IPS-18c (cell line): Measurements from ENCODE around the gene PDSS2.

Source experiments
- H3K4me3 ChIP-seq: 2 replicates; pipeline ENCODE4 v1.7.0; 2013; ENCODE audit warnings: low read depth, mild to moderate bottlenecking, low read length, moderate library complexity; ENCODE audit not compliant: insufficient read depth
- H3K9me3 ChIP-seq: one replicate; pipeline ENCODE4 v1.6.1; 2013; ENCODE audit warnings: mild to moderate bottlenecking, low read length, moderate library complexity; ENCODE audit not compliant: control insufficient read depth, insufficient read depth

The PDSS2 gene

DNA sequence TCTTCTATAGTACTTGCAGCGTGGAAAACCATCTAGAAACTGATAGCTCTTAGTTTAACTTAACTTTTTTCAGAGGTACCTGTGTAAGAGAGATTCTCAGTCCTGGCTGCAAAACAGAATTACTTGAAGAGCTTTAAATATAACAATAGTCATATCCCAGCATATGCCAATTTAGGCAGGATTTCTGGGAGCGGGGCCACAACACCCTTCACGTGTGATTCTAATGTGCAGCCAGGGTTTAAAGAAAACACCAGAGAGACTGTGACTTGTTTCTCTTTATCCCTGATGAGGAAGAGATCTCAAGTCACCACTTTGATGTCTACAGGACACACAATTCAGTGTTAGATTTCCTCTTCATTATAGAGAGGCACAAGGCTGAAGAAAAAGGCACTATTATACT is 103.7 kb downstream of the PDSS2 start:
- no peaks in the 10 kb centered on the region for H3K9me3 ChIP-seq
- no peak overlapping the region for H3K4me3 ChIP-seq

DNA sequence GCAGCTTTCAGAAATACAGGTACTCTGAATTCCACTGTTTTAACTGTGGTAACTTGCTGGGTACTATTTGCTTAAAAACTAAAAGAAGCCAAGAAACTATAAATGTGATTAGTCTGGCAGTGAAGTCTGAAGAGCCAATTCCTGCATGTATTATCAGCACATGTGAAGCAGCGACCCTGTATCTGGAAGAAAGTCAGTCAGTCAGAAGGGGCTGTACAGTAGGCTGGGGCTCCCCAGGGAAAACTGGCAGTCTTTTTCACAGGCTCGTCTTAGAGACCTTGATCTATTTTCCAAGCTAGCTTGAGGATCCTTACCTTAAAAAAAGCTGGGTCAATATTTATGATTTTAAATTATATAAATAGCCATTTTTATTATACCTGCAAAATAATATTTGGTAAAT is 104.9 kb downstream of the PDSS2 start:
- H3K4me3 ChIP-seq: no peak overlapping the region
- H3K9me3 ChIP-seq: no peaks in the 10 kb centered on the region

DNA sequence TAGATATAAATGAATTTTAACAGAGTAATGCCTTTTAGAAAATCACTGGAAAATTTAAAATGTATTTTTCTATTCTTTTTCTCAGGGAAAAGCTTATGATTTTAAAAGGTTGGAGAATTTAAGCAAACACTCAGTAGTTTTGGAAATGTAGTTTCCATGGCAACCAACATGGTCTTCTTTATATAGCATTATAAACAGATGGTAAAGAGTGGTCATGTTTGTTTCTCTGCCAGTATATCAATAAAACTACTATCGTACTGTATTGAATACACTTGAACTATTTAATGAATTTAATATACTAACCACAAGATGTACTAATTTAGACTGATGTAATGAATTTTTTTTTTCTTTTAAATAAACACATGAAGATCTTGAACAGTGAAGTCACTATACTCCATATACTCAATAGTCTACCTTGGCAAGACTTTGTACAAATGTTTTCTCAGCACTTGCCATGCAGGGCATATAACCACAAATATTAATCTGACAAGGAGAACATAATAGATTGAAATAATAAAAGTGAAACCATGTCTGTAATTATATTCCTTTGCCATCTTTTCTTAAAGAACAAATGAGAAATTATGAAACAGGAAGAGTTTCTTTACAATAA is 105.5 kb downstream of the PDSS2 start:
- no peaks in the 10 kb centered on the region for H3K9me3 ChIP-seq
- H3K4me3 ChIP-seq: no peak overlapping the region

DNA sequence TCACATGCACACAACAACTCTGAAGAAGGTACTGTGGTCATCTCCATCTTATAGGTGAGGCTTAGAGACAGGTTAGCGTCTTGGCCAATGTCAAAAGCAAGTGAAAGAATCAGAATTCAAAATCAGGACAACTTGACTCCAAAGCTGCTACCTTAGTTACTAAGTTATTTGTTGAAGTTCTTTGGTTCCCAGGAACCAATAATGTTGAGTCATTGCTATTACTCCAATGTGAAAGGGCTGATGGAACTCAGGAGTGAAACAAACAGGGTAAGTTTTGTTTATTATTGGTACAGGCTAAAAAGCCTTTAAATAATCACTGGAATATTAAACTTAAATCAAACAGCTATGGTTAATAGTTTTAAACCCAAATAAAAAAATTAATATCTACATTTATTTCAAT is 111.1 kb downstream of the PDSS2 start:
- Histone ChIP-seq H3K9me3 (no peaks in the 10 kb centered on the region), H3K4me3 (no peak overlapping the region)

DNA sequence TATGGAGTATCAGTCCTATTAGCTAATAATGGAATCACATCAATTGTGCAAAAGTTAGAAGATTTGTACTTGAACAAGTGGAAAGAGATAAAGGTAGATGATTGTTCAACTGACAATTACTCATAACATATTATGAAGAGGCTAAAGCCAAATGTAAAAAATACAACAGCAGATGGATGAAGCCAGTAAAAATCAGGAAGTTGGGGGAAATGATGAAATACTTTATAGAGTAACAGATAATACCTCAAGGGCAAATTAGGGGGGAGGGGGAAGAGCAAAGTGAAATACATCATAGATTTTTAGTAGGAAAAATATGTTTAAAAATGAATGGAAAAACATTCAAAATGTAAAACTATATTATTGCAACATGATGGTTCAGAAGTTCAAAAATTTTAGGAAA is 114.0 kb downstream of the PDSS2 start:
- no peaks in the 10 kb centered on the region for H3K9me3 ChIP-seq
- H3K4me3 ChIP-seq: no peak overlapping the region

DNA sequence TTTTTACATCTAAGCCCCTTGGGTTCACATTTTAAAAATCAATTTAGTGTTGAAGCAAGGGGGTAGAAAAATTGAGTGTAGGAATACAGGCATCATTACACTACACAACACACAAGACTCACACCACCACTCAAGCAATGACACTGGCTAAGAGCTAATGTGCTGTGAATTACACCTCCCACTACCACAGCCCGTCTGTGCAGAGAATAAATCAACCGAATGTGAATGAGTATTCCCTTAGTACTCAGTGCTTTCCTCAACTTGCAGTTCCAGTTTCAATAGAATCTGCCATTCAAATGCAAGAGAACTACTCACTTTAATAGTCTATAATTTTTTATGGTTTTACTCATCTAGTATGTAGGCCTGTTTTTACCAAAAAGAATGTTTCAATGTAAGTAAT is 114.4 kb downstream of the PDSS2 start:
- no peak overlapping the region for H3K4me3 ChIP-seq
- H3K9me3 ChIP-seq: no peaks in the 10 kb centered on the region

DNA sequence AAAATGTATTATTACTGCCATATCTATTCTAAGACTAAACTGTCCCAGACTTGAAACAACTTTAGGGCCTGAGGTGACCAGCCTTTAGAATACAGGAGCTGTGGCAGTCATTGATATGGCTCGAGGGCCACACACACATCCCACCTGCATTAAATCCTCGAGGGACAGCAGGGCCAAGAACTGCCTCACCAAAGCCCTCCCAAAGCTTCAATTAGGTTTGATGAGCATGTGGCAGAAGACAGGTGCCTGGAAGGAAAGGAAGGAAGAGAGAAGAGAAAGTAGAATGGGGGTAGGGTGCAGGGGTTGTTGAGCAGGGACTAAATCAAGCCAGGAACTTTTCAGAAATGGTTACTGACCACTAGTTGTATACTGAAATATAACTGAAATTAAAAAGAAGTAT is 115.0 kb downstream of the PDSS2 start:
- Histone ChIP-seq H3K9me3 (no peaks in the 10 kb centered on the region), H3K4me3 (no peak overlapping the region)

DNA sequence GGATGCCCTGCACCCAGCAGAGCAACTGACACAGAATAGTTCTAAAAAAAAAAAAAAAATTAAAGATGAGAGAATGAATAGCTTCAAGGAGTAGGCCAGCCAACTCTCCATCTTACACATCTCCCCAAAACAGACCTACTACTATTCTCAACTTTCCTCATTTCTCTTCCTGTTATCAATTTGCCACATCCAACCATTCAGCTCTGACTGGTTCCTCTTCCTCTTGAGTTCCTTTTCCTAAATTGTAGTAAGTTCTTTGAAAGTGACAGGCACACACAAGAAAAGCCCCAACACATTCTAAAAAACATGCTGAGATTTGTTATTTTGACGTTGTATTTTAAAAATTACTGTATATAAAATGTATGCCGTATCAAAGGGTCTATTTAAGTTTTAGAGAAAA is 117.2 kb downstream of the PDSS2 start:
- Histone ChIP-seq H3K9me3 (no peaks in the 10 kb centered on the region), H3K4me3 (no peak overlapping the region)

DNA sequence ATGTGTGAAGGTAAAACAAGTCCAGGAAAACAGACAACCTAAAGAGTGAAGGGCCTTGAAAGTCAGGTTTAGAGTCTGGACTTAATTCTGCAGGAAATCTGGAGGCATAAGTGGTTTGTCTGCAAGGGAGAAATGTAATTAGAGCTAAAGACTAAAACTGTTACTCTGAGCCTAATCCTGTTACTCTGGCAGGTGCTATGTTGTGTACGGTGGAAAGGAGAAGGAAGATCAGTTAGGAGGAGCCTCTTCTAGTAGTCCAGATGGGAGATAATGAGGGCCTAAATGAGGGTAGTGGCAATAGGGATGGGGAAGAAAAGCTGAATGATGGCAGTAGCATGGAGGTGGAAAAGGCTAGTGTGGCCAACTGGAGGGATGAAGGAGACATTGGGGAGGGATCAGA is 118.5 kb downstream of the PDSS2 start:
- Histone ChIP-seq H3K4me3 (no peak overlapping the region), H3K9me3 (no peaks in the 10 kb centered on the region)

DNA sequence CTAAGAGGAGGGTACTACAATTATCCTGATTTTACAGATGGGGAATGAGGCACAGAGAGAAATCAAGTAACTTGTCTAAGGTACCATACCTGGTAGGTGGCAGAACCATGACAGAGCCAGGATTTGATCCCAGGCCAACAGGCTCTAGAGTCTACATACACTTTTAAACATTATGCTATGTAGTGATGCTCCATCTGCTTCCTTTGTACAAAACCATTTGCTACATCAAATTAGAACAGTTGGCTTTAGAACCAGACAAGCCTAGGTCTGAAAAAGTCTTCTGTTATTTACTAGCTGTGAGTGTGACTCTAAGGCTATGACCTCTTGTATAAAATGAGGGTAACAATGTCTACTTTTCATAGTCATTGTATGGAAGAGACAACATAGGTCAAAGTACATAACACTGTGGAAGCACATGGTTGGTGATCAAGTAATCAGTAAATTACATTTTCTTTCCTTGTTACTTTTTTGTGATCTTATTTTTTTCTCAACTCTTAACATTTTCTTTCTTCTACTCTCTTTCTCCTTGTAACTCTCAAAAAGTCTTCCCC is 122.1 kb downstream of the PDSS2 start:
- Histone ChIP-seq H3K4me3 (no peak overlapping the region), H3K9me3 (no peaks in the 10 kb centered on the region)

DNA sequence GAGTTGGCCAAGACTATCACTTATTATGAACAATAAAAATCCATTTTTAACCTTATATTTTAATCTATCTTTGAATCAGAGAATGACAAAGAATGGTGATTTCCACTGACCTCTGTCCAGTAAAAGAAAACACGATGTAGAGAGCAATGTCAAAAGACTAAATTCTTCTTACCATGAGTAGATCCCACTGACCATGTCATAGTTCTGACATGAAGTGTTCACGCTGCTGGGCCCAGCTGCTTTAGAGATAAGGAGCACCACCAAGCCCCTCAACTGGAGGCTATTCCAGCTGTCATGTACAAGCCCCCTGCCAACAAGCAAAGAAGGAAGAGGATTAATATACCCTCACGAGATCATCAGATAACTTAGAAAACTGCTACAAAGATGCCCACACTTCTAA is 125.3 kb downstream of the PDSS2 start:
- Histone ChIP-seq H3K4me3 (no peak overlapping the region), H3K9me3 (no peaks in the 10 kb centered on the region)

DNA sequence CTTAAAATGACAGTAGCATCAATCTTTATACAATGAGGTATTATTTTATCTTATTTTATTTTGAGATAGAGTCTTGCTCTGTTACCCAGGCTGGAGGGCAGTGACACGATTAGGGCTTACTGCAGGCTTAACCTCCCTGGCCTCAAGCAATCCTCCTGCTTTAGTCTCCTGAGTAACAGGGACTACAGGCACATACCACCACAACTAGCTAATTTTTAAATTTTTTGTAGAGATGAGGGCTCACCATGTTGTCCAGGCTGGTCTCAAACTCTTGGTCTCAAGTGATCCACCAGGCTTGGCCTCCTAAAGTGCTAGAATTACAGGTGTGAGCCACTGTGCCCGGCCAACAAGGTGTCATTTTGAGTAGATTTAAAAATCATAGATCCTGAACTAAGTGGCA is 125.9 kb downstream of the PDSS2 start:
- H3K4me3 ChIP-seq: no peak overlapping the region
- no peaks in the 10 kb centered on the region for H3K9me3 ChIP-seq

DNA sequence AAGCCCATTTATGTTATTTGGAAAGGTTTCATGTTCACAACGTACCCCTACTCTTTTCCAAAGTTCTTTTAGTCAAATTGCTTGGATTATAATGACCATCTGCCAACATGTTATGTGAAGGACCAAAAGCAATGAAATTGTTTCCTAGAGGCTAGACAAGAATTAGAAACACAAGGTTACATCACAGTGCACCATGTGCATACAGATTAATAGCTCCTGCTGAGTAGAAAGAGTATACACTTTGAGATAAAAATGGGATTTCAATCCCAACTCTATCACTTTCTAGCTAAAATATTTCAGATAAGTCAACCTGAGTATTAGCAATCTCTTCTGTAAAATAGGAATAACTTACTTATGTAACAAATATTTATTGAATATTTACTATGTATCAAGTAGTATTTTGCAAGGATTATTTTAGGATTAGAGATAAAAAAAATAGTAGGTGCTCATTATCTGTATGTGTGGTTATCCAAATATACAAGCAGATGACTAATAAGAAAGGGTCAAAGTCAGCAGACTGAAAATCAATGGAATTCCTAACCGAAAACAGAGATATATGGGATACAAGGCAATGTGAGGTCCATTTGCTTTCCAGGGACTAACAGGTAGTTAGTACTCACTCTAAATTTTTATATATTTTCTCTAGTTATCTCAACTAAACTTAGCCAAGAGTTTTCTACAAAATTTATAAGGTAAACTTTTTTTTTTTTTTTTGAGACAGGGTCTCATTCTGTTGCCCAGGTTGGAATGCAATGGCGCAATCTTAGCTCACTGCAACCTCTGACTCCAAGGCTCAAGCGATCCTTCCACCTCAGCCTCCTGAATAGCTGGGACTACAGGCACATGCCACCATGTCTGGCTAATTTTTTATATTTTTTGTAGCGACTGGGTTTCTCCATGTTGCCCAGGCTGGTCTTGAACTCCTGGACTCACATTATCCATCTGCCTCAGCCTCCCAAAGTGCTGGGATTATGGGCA is 127.7 kb downstream of the PDSS2 start:
- Histone ChIP-seq H3K4me3 (no peak overlapping the region), H3K9me3 (no peaks in the 10 kb centered on the region)

DNA sequence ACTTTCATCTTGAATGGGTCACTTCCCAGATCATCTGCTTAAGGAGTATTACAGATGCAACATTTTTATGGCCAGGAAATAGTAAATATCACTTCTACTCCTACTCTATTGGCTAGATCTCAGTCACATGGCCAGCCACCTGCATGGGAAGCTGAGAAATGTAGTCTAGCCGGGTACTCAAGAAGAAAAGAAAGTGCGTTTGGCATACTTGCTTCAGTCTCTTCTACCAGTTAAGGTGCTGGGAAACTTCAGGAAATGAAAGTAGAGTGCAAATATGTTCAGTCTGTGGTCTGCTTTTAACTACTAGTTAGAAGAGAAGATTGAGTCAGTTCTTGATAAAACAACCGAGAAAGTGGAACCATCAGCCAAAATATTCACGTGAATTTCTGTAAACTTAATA is 129.2 kb downstream of the PDSS2 start:
- Histone ChIP-seq H3K9me3 (no peaks in the 10 kb centered on the region), H3K4me3 (no peak overlapping the region)

DNA sequence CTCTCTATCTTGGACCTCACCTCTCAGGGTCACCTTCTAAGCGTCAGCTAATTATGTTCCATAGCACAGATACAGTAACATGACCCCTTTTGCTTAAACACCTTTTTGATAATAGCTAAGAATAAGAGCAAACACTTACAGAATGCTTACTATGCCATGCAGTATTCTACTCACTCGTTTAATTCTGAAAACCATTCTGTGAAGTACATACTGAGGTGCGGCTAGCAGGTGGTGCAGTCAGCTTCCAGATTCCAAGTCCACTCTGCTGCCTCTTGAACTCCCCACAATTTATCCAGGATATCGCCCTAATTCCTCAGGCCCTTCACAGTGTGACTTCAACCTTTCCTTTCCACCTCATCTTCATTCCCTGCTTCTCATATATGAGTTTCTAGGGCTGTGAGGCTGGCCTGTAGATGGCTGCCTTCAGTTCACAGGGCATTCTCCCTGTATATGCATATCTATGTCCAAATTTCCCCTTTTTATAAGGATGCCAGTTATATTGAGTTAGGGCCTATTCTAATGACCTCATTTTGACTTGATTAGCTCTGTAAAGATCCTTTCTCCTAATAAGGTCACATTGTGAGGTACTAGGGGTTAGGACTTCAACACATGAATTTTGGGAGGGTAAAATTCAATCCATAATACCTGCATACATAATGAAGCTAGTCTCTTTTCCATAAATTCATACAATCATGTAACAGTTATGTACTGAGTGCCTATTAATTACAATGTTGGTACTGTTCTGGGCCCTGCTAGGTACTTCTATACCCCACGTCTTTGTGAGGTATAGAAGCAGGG is 130.1 kb downstream of the PDSS2 start:
- H3K9me3 ChIP-seq: no peaks in the 10 kb centered on the region
- no peak overlapping the region for H3K4me3 ChIP-seq

DNA sequence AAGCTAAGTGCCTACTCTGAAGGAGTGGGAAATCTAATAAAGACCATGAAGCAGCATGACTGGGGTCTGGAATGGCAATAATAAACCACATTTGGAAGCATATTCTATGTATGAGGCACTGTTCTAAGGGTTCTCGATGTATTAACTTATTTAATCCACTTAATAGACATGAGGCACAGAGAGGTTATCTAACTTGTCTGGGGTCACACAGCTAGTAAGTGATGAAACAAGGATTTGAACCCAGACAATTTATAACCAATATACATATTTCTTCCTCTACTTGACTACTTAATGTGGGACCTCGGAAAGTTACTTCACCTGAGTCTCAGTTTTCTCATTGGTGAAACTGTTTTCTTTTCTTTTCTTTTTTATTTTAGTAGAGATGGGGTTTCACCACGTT is 131.3 kb downstream of the PDSS2 start:
- Histone ChIP-seq H3K9me3 (no peaks in the 10 kb centered on the region), H3K4me3 (no peak overlapping the region)

DNA sequence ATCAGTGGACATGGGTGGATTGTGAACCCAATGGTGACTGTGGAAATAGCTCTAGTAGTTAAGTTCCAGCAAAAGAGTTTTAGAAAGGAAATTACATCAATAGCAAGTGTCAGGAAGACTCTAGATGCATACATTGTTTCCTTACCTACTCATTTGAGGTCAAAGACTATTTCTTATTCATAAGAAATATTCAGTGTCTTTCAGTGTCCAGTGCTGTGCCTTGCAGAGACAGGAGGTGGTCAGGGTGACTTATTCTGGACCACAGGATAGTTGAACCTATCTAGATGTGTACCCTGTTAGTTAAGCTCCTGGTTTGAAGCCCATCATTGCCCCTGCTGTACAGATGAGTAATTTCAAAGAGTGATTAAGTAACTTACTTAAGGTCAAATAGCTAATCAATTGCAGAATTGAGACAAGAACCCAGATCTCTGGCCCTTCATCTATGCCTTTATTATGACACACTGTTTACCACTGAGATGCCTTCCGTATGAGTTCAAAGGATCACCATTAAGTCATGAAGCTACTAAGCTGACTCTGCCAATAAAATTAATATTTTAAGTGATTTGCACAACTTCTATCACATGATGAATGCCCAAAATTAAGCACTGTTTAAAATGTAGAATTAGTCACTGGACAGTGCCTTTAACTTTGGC is 136.1 kb downstream of the PDSS2 start:
- Histone ChIP-seq H3K9me3 (no peaks in the 10 kb centered on the region), H3K4me3 (no peak overlapping the region)
